Stimulated activated CD4-positive, alpha-beta T cell treated with anti-CD3 and anti-CD28 coated beads, Interleukin-2, amount 100 ng/mL, for 4 hours (primary cell): ENCODE measurements around the gene NOL9.
"Not testable (repeated sequence)": the region's sequence is repeated elsewhere in the genome, so short reads cannot be mapped to it uniquely, and the experiment has no call there.

Source experiments
- DNase-seq: peaks from one replicate; pipeline ENCODE4 v3.0.0-alpha.2; 2020; ENCODE audit warnings: low read depth

The NOL9 gene

DNA sequence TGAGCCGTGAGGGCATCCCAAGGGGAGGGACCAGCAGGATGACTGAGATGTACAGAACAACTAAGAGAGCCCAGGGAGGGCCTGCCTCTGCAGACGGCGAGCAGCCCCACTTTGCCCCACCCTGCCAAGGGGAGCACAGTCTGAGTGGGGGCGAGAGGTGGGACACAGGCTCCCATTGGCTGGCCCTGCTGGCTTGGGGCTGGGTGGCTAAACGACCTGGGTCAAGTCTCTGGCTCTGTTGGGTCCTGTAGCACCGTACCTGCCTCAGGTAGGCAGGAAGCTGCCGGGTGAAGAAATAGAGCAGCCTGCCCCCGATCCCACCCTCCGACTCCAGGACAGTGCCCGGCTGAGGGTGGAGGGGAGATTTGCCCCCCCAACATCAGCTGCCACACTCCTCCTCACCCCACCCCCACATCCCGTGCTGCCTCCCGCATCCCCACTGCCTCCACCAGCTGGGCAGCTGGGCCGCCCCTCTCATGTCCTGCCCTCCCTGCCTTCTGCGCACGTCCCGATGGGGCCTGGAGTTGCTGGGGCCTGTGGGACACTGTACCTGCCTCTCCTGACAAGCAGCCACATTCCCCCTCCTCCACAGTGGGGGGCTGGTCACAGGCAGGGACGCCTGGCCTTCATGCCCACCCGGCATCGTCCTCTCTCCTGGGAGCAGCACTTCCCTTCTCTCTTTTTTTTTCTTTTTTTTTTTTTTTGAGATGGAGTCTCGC is 50.3 kb downstream of the NOL9 start:
- DNase-seq: no peak

- no peak for DNase-seq
These were observed 52.1 kb downstream of the NOL9 start for GRCh38 chr1:6502000-6502891.

DNA sequence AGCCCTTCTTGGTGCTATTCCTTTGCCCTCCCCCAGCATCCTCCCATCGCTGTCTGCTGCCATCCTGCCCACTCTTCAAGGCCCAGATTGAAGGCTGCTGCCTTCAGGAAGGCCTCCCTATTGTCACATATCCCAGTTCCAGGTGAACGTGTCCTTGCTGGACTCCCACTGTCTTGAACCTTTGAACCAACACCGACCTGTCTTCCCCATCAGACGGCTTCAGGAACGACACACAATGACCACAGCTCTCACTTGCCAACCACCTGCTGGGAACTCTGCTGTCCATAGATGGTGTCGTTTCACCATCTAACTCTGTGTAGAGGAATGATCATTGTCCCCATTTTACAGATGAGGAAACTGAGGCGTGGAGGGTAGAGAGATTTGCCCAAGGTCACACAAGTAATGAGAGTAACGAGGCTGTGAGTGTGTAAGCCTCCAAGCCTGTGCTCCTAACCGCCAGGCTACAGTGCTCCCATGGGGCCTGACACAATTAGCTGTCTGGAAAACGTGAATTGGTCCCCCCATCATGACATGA is 53.0 kb downstream of the NOL9 start:
- no peak for DNase-seq

DNA sequence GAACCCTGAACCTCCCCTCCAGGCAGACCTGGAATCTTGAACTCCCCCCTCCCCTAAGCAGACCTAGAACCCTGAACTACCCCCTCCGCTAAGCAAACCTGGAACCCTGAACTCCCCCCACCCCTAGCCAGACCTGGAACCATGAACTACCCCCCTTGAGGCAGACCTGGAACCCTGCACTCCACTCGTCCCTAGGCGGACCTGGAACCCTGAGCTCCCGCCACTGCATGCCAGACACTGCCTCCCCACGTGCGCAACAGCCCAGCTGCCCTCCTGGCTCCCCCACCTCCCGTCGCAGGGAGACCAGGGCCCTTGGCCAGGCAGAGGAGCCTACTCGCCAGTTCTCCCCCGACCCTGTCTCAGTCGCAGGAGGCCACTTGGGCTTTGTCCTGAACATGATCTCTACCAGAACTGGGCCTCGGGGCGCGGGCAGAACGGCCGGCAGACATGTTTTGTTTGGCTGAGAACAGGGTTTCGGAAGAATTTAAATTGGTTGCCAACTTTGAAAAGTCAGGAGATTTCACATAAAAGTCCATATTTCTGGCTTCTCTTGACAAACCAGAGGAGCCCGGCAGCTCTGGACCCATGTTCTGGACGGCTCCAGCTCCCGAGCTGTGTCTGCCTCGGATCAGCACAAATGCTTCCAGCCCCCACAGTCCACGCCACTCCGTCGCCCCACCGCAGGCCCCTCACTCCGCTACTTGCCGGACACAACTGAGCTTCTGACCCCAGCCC is 53.6 kb downstream of the NOL9 start:
- no peak for DNase-seq

DNA sequence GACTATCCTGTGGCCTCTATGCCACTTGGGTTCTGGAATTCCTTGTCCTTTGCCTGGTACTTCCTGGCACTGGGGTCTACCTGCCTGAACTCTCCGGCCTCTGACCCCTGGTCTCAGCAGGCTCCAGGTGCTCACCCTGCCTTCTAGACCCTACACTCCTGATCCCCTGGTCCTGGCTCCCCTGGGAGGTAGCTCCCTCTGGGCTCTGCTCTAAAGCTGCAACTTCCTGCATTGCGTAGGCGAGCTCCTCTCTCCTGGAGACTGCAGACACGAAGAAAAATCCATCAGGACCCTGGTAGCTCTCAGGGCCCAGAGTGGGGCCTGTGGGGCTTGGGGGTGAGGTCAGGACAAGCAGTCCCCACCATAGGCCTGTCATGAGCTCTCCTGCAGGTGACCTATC is 55.0 kb downstream of the NOL9 start:
- no peak for DNase-seq

- DNase-seq: no peak
These were observed 55.7 kb downstream of the NOL9 start for GRCh38 chr1:6498576-6499111.

GRCh38 chr1:6497867-6498575 is 56.3 kb downstream of the NOL9 start:
- no peak for DNase-seq

GRCh38 chr1:6497215-6497866 is 57.0 kb downstream of the NOL9 start:
- DNase-seq: peak; percentile 27

DNA sequence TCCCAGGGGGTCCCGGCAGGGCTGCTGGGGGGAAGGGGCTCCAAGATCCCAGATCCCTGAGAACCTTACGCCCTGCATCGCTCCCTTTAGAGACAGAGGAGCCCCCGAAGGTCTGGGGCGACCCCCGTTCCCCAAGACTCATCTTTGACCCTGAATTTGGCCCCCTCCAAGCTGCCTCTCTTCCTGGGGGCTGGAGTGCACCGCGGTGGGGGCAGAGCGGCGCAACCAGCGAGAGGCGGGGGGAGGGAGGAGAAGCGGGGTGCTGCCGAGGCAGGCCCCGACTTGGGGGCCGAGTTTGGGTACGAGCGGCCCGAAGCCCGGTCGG is 57.5 kb downstream of the NOL9 start:
- DNase-seq: no peak

DNA sequence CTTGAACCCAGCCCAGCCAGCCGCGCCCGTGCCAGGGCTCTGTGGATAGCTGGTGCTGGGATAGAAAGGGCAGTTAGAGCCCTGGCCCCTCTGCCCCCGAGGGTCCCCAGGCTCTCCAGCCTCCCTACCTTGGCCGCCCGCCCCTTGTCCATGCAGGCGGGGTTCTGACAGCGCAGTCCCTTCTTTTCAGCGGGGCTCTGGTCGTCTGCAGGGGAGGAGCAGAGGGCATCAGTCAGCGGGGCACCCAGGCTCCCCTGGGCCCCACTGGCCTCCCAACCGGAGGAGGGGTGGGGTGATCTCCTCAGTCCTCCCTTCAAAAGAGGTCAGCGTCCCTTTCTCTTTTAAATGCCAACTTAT is 58.0 kb downstream of the NOL9 start:
- no peak for DNase-seq

DNA sequence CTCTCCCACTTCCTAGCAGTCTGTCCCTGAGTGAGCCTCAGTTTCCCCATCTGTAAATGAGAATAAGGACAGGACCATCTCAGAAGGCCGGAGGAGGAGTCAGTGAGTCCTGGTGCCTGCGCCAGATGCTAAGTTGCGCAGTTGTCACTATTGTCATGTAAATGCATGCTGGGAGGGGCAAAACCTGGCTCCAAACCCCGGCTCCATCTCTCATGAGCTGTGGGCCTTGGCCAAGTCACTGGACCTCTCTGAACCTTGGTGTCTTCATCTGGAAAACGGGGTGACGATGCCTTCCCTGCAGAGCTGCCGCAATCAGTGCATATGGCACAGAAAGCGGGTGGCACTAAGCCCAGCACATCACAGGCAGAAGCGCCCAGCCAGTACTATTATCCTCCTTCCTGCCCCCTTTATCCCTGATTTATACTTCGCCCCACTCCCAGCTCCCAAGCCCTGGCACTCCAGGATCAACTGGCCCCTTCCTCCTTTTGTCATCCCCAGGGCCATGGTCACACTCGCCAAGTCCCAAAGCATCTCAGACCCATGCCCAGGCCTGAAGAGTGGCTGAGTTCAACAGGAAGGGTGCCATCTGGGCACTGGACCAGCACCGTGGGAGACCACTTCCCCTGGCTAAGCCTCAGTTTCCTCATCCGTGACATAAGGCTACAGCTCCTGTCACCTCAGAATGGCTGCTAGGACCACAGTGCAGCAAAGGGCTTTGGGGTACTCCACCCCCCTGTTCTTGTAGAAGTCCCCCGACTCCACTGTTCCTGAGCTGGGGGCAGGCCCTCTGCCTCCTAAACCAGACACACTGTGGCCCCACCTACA is 58.6 kb downstream of the NOL9 start:
- DNase-seq: no peak

GRCh38 chr1:6495041-6495441 is 59.3 kb downstream of the NOL9 start:
- DNase-seq: no peak

DNA sequence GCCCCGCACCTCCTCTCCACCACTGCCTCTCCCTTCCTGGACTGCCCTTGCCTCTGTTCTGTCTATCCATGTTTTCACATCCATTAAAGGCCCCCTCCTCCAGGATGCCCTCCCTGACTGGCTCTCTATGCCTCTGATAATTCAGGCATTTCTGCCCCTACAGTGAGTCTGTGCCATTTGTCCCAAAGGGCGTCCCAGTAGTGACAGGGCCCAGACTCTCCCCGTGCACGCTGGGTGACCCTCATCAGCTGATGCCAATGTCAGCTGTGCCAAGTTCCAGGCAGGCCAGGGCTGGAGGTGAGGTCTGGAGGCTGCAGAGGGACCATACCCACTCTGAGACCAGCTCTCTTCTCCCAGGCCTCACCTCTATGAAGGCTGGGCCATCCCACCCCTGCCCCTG is 59.7 kb downstream of the NOL9 start:
- DNase-seq: no peak

GRCh38 chr1:6493834-6494223 is 60.5 kb downstream of the NOL9 start:
- not testable (repeated sequence) for DNase-seq

- DNase-seq: no peak
These were observed 62.3 kb downstream of the NOL9 start for GRCh38 chr1:6491966-6492365.

DNA sequence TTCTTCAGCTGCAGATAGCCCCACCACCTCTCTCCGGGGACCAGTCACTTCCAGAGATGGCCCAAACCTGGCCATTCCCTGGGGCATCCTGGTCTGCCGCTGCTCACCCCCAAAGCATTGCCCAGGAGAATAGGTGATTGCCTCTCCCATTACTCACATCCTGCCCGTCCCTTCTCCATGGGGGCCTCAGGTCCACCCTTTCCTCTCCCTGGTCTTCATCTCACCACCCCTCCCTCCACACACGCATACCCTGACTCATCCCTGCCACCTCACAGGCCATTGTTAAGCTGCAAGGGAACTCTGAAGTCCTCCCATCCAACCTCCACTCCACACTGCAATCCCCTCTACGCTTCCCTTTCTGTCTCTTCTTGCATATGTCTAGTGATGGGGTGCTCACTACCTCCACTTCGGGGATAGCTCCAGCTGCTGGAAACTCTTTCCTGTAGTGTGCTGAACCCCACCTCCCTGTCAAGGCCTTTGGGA is 62.8 kb downstream of the NOL9 start, which contains the start of gene PLEKHG5:
Gene PLEKHG5, minus strand, starts transcription at position 188 of the 483 bp plus-strand sequence. CDS start 14,096 bp downstream, outside the sequence.
- no peak for DNase-seq

GRCh38 chr1:6491081-6491449 is 63.2 kb downstream of the NOL9 start:
- DNase-seq: no peak

DNA sequence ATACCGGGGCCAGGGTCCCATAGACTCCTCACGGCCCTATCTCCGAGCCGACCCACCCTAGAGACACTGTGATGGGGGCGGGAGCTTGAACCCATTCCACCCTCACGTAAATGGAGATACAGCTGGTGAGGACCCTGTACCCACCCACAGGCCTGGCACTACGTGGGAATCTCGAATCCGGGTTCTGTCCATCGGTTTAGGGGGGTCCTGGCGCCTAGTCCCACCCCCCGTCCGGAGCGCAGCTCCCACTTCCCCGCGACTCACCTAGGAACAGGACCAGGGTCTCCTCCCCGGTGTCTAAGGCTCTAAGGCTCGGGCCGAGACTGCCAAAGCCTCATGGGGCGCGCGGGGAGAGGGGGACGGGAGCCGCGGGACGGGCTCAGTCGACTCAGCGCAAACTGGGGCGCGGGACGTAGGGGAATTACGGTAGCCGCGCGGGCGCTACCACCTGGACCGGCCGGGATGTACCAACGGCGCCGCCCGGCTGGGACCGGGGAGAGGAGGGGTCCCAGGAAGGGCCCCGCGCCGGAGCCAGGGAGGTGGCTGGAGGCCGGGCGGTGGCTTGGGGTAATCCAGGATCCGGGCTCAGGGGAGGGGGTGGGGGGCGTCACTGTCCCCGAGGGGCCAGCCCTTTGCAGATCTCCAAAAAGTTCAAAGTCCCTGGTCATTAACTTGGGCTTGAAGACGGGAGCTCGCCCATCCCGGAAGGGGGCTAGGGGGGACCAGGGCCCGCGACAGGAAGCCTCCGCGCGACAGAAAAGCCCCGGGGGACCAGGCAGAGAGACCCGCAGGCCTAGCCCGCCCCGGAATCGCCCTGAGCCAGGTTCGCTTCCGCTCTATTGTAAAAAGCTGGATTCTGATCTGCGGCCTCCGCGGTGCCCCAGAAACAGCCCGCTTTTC is 63.9 kb downstream of the NOL9 start:
- DNase-seq: no peak

GRCh38 chr1:6489799-6490180 is 64.5 kb downstream of the NOL9 start:
- DNase-seq: peak; percentile 69
